K562 (cell line): Measurements from ENCODE around the gene NAV2. TPM values are rescaled to one million over a fixed set of nuclear protein-coding genes. Genes with fewer than 3 reads are reported as not detected.
A peak's percentile ranks its signal among the peaks of the same experiment; 100 is the strongest.

Experiments used
- AFF4 ChIP-seq: sonication (generic); formaldehyde crosslinking; IDR thresholded peaks from 2 replicates; pipeline ENCODE4 v1.8.0; 2023; ENCODE audit warnings: mild to moderate bottlenecking, missing genetic modification reagents
- HDAC2 ChIP-seq: fragments of 450-650 bp; IDR thresholded peaks from 2 replicates; pipeline ENCODE4 v1.6.1; 2016; ENCODE audit warnings: mild to moderate bottlenecking
- HDAC8 ChIP-seq: fragments of 450-650 bp; IDR thresholded peaks from 2 replicates; pipeline ENCODE4 v1.6.1; 2016; ENCODE audit warnings: mild to moderate bottlenecking, missing genetic modification characterization, moderate library complexity, missing compliant biosample characterization
- HMBOX1 ChIP-seq: sonication (generic); IDR thresholded peaks from 2 replicates; pipeline ENCODE4 v1.6.1; 2016
- HOXB6 ChIP-seq: fragments of 250-450 bp; sonication (Bioruptor Pico); IDR thresholded peaks from 2 replicates; pipeline ENCODE4 v1.5.1; 2022; ENCODE audit warnings: mild to moderate bottlenecking, borderline replicate concordance
- IFI16 ChIP-seq: fragments of 250-450 bp; sonication (Bioruptor Pico); IDR thresholded peaks from 2 replicates; pipeline ENCODE4 v2.1.2; 2022; ENCODE audit warnings: mild to moderate bottlenecking, inconsistent platforms
- MTF1 ChIP-seq: fragments of 250-450 bp; sonication (Bioruptor Pico); IDR thresholded peaks from 2 replicates; pipeline ENCODE4 v1.9.0; 2021; ENCODE audit warnings: moderate library complexity, mild to moderate bottlenecking, inconsistent platforms, borderline replicate concordance
- NFXL1 ChIP-seq: fragments of 450-650 bp; formaldehyde crosslinking; IDR thresholded peaks from 2 replicates; pipeline ENCODE4 v1.4.0; 2021; ENCODE audit warnings: mild to moderate bottlenecking
- NR2C1 ChIP-seq, 2 experiments: fragments of 450-650 bp; IDR thresholded peaks; 2 replicates each; pipeline ENCODE4 v1.6.1; 2017; ENCODE audit warnings: mild to moderate bottlenecking in 2 of 2, antibody characterized with exemption in 1 of 2, inconsistent platforms in 1 of 2, missing compliant biosample characterization in 1 of 2, missing genetic modification characterization in 1 of 2
- PYGO2 ChIP-seq: fragments of 450-650 bp; IDR thresholded peaks from 2 replicates; pipeline ENCODE4 v1.6.1; 2016; ENCODE audit warnings: mild to moderate bottlenecking, missing genetic modification characterization, moderate library complexity, missing compliant biosample characterization
- RERE ChIP-seq: sonication (generic); formaldehyde crosslinking; IDR thresholded peaks from 2 replicates; pipeline ENCODE4 v1.8.0; 2023; ENCODE audit warnings: missing genetic modification reagents, mild to moderate bottlenecking, borderline replicate concordance
- ZNF311 ChIP-seq: fragments of 250-450 bp; sonication (Bioruptor Pico); IDR thresholded peaks from 2 replicates; pipeline ENCODE4 v1.4.0; 2020; ENCODE audit warnings: mild to moderate bottlenecking, moderate library complexity
- ZNF444 ChIP-seq: fragments of 250-450 bp; sonication (Bioruptor Pico); IDR thresholded peaks from 2 replicates; pipeline ENCODE4 v1.4.0; 2020; ENCODE audit warnings: mild to moderate bottlenecking, moderate library complexity
- ZNF655 ChIP-seq: fragments of 250-450 bp; sonication (Bioruptor Pico); IDR thresholded peaks from 2 replicates; pipeline ENCODE4 v1.5.0; 2021
- ZZZ3 ChIP-seq: fragments of 450-650 bp; IDR thresholded peaks from 2 replicates; pipeline ENCODE4 v1.6.1; 2016; ENCODE audit warnings: antibody characterized with exemption, mild to moderate bottlenecking, moderate library complexity
- polyA plus RNA-seq, 8 experiments: library from polyadenylated mRNA; depleted of rRNA in 4 of 8; stranded (reverse) in 5 of 8; unstranded in 3 of 8; fragments of >200 nt; fragmentation: Nextera tagmentation in 2 of 8; fragmentation: Illumina TruSeq in 1 of 8; extraction: Ambion mirVana in 2 of 8; extraction: Trizol in 1 of 8; gene quantifications; 2 replicates each; pipeline versions ENCODE4 v1.2.1 to v1.2.3, GENCODE V29; 2011 to 2014; ENCODE audit warnings: inconsistent platforms in 1 of 8, missing spikeins in 1 of 8
- total RNA-seq, 7 experiments: library from RNA; depleted of rRNA in 6 of 7; stranded (reverse); fragments of >200 nt in 6 of 7; fragmentation: Illumina TruSeq in 2 of 7; extraction: Trizol in 2 of 7; gene quantifications; 2 replicates each; pipeline versions ENCODE4 v1.2.1 to v1.2.3, GENCODE V29; 2011 to 2021; ENCODE audit warnings: low replicate concordance in 1 of 7

The NAV2 gene
- total and polyA plus RNA-seq, 9 of the 15 experiments (the other 6 are each of a cell fraction or from before 2014, with no cell fraction given): 0.03 to 0.35 (median 0.05) TPM

- no peak for TF ChIP-seq NR2C1 (IDR thresholded peaks at IDR 0.05)
- no peak for TF ChIP-seq NR2C1 (tag; IDR thresholded peaks at IDR 0.05)
- TF ChIP-seq ZNF311 (CRISPR knock-in tag): no peak
- TF ChIP-seq MTF1: no peak
- no peak for TF ChIP-seq AFF4 (CRISPR knock-in tag)
- no peak for TF ChIP-seq RERE (CRISPR knock-in tag)
- no peak for TF ChIP-seq HOXB6 (CRISPR knock-in tag)
- TF ChIP-seq ZZZ3: no peak
- TF ChIP-seq HDAC8 (tag): no peak
- no peak for TF ChIP-seq ZNF655
- peak; percentile 75 for TF ChIP-seq HMBOX1
- no peak for TF ChIP-seq PYGO2 (tag)
- no peak for TF ChIP-seq NFXL1
- TF ChIP-seq IFI16 (CRISPR knock-in tag): no peak
- no peak for TF ChIP-seq ZNF444 (CRISPR knock-in tag)
- peak; percentile 84 for TF ChIP-seq HDAC2
Measured at GRCh38 chr11:20112291-20113148, 399.9 kb downstream of the NAV2 start (continued).
